ENCODE data around the gene SPDYE6.
"Not testable (repeated sequence)": the region's sequence is repeated elsewhere in the genome, so short reads cannot be mapped to it uniquely, and the experiment has no call there.

The SPDYE6 gene

GRCh38 chr7:102302025-102302424, 54.2 kb downstream of the SPDYE6 start:
- ChIA-PET POLR2A (no interaction called here), CTCF (interaction anchor here (2.6 kb wide), 1 partner anchor 13 kb away, joined by 7 read pairs; no protein-coding TSS in a partner anchor)
- no peak for TF ChIP-seq CTCF (IDR thresholded peaks at IDR 0.05; ENCODE audit: insufficient read depth, low read length, missing control alignments)
- H3K4me3 ChIP-seq (ENCODE audit: low read depth, low read length), result no peak overlapping the region
- DNase-seq (ENCODE audit: low read depth, low spot score), result no peak

- CTCF ChIA-PET, result interaction anchor here (2.6 kb wide), 1 partner anchor 13 kb away, joined by 7 read pairs; no protein-coding TSS in a partner anchor
- POLR2A ChIA-PET; H3K4me3 ChIP-seq (ENCODE audit: low read depth, low read length); DNase-seq (ENCODE audit: low read depth, low spot score): not testable (repeated sequence)
These were observed 54.9 kb downstream of the SPDYE6 start for GRCh38 chr7:102301367-102301766.

GRCh38 chr7:102300643-102301221, 55.5 kb downstream of the SPDYE6 start:
- peak; percentile 24 for TF ChIP-seq CTCF (IDR thresholded peaks at IDR 0.05; ENCODE audit: insufficient read depth, low read length, missing control alignments)
- H3K4me3 ChIP-seq (ENCODE audit: low read depth, low read length), result no peak overlapping the region
- CTCF ChIA-PET, result no interaction called here
- POLR2A ChIA-PET, result no interaction called here
- DNase-seq (ENCODE audit: low read depth, low spot score), result no peak

DNA sequence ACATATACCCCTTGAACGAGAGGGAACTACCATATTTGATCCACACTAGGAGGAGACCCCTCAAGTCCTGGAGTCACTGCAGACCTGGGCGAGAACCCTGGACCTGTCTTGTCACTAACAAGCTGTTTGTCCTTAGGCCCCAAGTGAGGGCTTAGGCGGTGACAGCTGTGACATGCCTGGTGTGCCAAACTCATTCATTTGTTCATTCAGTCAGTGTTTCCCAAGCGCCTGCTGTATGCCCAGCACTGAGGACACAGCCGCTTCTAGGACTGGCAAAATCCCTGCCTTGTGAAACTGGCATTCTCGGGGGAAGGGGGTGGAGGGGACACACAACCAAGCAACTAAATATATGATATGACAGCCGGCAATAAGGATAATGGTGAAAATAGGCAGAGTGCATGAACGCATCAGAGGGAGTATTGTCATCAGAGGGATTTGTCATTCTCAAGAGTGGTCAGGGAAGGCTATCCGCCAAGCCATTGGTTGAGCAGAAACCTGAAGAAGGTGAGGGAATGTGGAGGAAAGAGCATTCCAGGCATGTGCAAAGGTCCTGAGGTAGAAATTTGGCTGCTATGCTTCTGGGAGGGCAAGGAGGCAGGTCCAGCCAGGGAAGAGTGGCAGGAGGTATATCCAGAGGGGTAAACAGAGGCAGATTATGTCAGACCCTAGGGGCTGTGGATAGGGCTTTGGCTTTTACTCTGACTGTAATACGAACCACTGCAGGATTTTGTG, 58.6 kb downstream of the SPDYE6 start:
- DNase-seq (ENCODE audit: low read depth, low spot score), result no peak
- no peak overlapping the region for H3K4me3 ChIP-seq (ENCODE audit: low read depth, low read length)
- no peak for TF ChIP-seq CTCF (IDR thresholded peaks at IDR 0.05; ENCODE audit: insufficient read depth, low read length, missing control alignments)
- POLR2A ChIA-PET, result no interaction called here
- CTCF ChIA-PET, result interaction anchor here (1.0 kb wide), 1 partner anchor 94 kb away, joined by 3 read pairs; no protein-coding TSS in a partner anchor

DNA sequence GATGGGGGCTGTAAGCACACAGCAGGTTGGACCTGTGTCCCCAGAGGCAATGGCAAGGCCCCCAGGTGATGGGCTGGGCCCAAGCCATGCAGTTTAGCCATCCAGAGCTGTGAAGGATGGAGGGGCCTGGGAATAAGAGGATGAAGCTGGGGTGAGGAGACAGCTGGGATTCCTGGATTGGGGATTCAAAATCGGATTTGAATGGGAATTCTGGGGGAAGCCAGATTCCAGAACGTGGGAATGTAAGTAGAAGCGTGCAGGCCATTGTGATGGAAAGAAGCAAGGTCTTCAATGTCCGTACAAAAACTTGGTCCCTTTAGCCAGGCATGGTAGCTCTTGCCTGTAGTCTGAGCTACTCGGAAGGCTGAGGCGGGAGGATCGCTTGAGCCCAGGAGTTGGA, 59.7 kb downstream of the SPDYE6 start:
- no peak for TF ChIP-seq CTCF (IDR thresholded peaks at IDR 0.05; ENCODE audit: insufficient read depth, low read length, missing control alignments)
- ChIA-PET CTCF (interaction anchor here (1.1 kb wide), 1 partner anchor 95 kb away, joined by 3 read pairs; no protein-coding TSS in a partner anchor), POLR2A (no interaction called here)
- DNase-seq (ENCODE audit: low read depth, low spot score), result no peak
- no peak overlapping the region for H3K4me3 ChIP-seq (ENCODE audit: low read depth, low read length)

DNA sequence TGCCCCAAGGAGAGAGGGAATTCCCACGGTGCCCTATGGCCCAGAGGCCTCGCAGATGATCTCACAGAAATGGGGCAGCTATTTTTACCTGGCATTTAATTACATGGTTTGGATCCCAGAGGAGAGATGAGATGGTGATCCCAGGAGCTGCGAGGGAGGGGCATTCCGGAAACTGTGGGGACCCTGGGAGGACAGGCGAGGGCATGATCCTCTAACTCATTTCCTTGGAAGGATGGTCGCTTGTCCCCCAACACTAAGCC, 60.1 kb downstream of the SPDYE6 start:
- no peak overlapping the region for H3K4me3 ChIP-seq (ENCODE audit: low read depth, low read length)
- no peak for TF ChIP-seq CTCF (IDR thresholded peaks at IDR 0.05; ENCODE audit: insufficient read depth, low read length, missing control alignments)
- no peak for DNase-seq (ENCODE audit: low read depth, low spot score)
- POLR2A ChIA-PET, result no interaction called here
- CTCF ChIA-PET, result interaction anchor here (1.1 kb wide), 1 partner anchor 96 kb away, joined by 3 read pairs; no protein-coding TSS in a partner anchor
